ENCODE results near the gene DUSP9. TPM values are rescaled to one million over a fixed set of nuclear protein-coding genes. Genes with fewer than 3 reads are reported as not detected.

DUSP9 gene
- total RNA-seq, 1 experiment from 2014 or later, result 14.2 TPM

- BruUV-seq (replicated peaks), result no TSS peak
- H3K4me2 ChIP-seq (ENCODE audit: low read length), result no peak overlapping the region
- no peak overlapping the region for H3K9ac ChIP-seq (ENCODE audit: low read length)
- H3K79me2 ChIP-seq (ENCODE audit: insufficient read depth, low read length), result no peaks in the 10 kb centered on the region
- intact Hi-C loops (cut with micrococcal nuclease), result no loop called here
- H3K4me3 ChIP-seq (replicated peaks in 1 of 2; ENCODE audit: low read depth in 1 of 2, low read length in 2 of 2), result no peak overlapping the region
- H2AFZ ChIP-seq (ENCODE audit: low read depth, low read length, poor library complexity, severe bottlenecking), result no peak overlapping the region
- POLR2A ChIA-PET, result no interaction called here
- CTCF ChIA-PET, result no interaction called here
- H3K9me3 ChIP-seq (ENCODE audit: control insufficient read depth in 1 of 2, insufficient read depth in 1 of 2, low read depth in 1 of 2, low read length in 2 of 2), result no peaks in the 10 kb centered on the region
- no peak for ATAC-seq
- no peaks in the 10 kb centered on the region for H3K36me3 ChIP-seq (ENCODE audit: control insufficient read depth in 1 of 2, insufficient read depth in 2 of 2, low read length in 2 of 2)
- no peaks in the 10 kb centered on the region for H3K27me3 ChIP-seq (ENCODE audit: insufficient read depth, low read length)
- no peaks in the 10 kb centered on the region for H3K9me2 ChIP-seq (ENCODE audit: insufficient read depth)
- no peak overlapping the region for H3K27ac ChIP-seq (ENCODE audit: low read depth, low read length)
- TF ChIP-seq CEBPB (IDR thresholded peaks at IDR 0.05; ENCODE audit: low read depth), result no peak
- TF ChIP-seq CBX3 (IDR thresholded peaks at IDR 0.05; ENCODE audit: low read depth), result no peak
- TF ChIP-seq, protein P1, sequence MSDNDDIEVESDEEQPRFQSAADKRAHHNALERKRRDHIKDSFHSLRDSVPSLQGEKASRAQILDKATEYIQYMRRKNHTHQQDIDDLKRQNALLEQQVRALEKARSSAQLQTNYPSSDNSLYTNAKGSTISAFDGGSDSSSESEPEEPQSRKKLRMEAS (IDR thresholded peaks at IDR 0.05), result no peak
- no peak for TF ChIP-seq EZH2phosphoT487 (IDR thresholded peaks at IDR 0.05; ENCODE audit: borderline replicate concordance)
- TF ChIP-seq SIN3A (IDR thresholded peaks at IDR 0.05; ENCODE audit: low read depth), result no peak
- TF ChIP-seq SP1 (IDR thresholded peaks at IDR 0.05; ENCODE audit: low read depth), result no peak
- no peak for TF ChIP-seq CTCF (IDR thresholded peaks at IDR 0.05 in 2 of 3, conservative IDR thresholded peaks at IDR 0.05 in 1 of 3; ENCODE audit: borderline replicate concordance in 1 of 3, insufficient read depth in 1 of 3, low read depth in 2 of 3, low read length in 2 of 3)
- TF ChIP-seq, protein P2, sequence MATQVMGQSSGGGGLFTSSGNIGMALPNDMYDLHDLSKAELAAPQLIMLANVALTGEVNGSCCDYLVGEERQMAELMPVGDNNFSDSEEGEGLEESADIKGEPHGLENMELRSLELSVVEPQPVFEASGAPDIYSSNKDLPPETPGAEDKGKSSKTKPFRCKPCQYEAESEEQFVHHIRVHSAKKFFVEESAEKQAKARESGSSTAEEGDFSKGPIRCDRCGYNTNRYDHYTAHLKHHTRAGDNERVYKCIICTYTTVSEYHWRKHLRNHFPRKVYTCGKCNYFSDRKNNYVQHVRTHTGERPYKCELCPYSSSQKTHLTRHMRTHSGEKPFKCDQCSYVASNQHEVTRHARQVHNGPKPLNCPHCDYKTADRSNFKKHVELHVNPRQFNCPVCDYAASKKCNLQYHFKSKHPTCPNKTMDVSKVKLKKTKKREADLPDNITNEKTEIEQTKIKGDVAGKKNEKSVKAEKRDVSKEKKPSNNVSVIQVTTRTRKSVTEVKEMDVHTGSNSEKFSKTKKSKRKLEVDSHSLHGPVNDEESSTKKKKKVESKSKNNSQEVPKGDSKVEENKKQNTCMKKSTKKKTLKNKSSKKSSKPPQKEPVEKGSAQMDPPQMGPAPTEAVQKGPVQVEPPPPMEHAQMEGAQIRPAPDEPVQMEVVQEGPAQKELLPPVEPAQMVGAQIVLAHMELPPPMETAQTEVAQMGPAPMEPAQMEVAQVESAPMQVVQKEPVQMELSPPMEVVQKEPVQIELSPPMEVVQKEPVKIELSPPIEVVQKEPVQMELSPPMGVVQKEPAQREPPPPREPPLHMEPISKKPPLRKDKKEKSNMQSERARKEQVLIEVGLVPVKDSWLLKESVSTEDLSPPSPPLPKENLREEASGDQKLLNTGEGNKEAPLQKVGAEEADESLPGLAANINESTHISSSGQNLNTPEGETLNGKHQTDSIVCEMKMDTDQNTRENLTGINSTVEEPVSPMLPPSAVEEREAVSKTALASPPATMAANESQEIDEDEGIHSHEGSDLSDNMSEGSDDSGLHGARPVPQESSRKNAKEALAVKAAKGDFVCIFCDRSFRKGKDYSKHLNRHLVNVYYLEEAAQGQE (IDR thresholded peaks at IDR 0.05; ENCODE audit: low read depth), result no peak
- TF ChIP-seq ATF3 (IDR thresholded peaks at IDR 0.05), result no peak
- no peak for TF ChIP-seq EGR1 (IDR thresholded peaks at IDR 0.05; ENCODE audit: low read depth)
- TF ChIP-seq EZH2 (IDR thresholded peaks at IDR 0.05), result no peak
- no peak for TF ChIP-seq POLR2A (IDR thresholded peaks at IDR 0.05; ENCODE audit: borderline replicate concordance, extremely low read depth, insufficient read depth, insufficient read length)
- TF ChIP-seq TCF7L2 (IDR thresholded peaks at IDR 0.05; ENCODE audit: borderline replicate concordance, extremely low read depth, insufficient read depth, insufficient read length), result no peak
- no peak for TF ChIP-seq SRF (IDR thresholded peaks at IDR 0.05; ENCODE audit: low read depth)
- no peak for TF ChIP-seq ZFX (IDR thresholded peaks at IDR 0.05)
- TF ChIP-seq ELF1 (IDR thresholded peaks at IDR 0.05; ENCODE audit: borderline replicate concordance, low read depth), result no peak
- H4K20me1 ChIP-seq (ENCODE audit: insufficient read depth), result no peaks in the 10 kb centered on the region
- no peak for DNase-seq (ENCODE audit: low read depth, low spot score)
- H3K4me1 ChIP-seq (ENCODE audit: control insufficient read depth in 1 of 2, insufficient read depth in 2 of 2, low read length in 2 of 2), result 0 out of 4 replicates have a peak, but pooled peaks cover 0 to 3% of the 10 kb centered on the region in 2 experiments
- RAD21 ChIA-PET (ENCODE audit: low non-redundant PET in 1 of 2, low total read pairs in 2 of 2, uncharacterized antibody in 2 of 2, unreplicated experiment in 2 of 2), result no interaction called here
These were observed 24.9 kb downstream of the DUSP9 start for GRCh38 chrX:153671589-153672530.

Measured in HCT116 (cell line).